Left lung (tissue), 10 donors: ENCODE data around the gene SERPINI1. TPM values are rescaled to one million over a fixed set of nuclear protein-coding genes. Genes with fewer than 3 reads are reported as not detected.

ENCODE experiments used
- ATAC-seq: fragments of 200-7000 bp; cut with Tn5 transposase; one replicate; pipeline ENCODE4 v1.9.1; 2020; ENCODE audit warnings: moderate library complexity
- DNase-seq, 4 donors: peaks; one replicate each; pipeline ENCODE4 v3.0.0-alpha.2; 2013 to 2020
- H3K27ac ChIP-seq, 2 donors: fragments of 200-600 bp; sonication (generic) in 1 of 2; one replicate each; pipeline versions ENCODE4 v1.5.0 to v1.8.0; 2020 to 2021
- H3K27me3 ChIP-seq, 2 donors: fragments of 200-600 bp; sonication (generic) in 1 of 2; one replicate each; pipeline versions ENCODE4 v1.5.0 to v1.8.0; 2020 to 2021
- H3K36me3 ChIP-seq, 2 donors: fragments of 200-600 bp; sonication (generic) in 1 of 2; one replicate each; pipeline versions ENCODE4 v1.5.0 to v1.8.0; 2020 to 2021
- H3K4me1 ChIP-seq, 2 donors: fragments of 200-600 bp; one replicate each; pipeline ENCODE4 v1.8.0; 2021
- H3K4me3 ChIP-seq, 2 donors: fragments of 200-600 bp; sonication (generic) in 1 of 2; one replicate each; pipeline versions ENCODE4 v1.5.0 to v1.8.0; 2020 to 2021; ENCODE audit warnings: mild to moderate bottlenecking in 1 of 2
- H3K9me3 ChIP-seq, 2 donors: fragments of 200-600 bp; sonication (generic) in 1 of 2; one replicate each; pipeline versions ENCODE4 v1.5.0 to v1.8.0; 2020 to 2021
- intact Hi-C, 2 donors: fragments of 100-400 bp; cut with DNase I; formaldehyde crosslinking; loops; one replicate each; pipeline versions ENCODE4 v1.11.2 to v1.14.2; 2022
- polyA plus RNA-seq, 6 donors: library from polyadenylated mRNA; unstranded; fragments of 120-200 nt; gene quantifications; one replicate each; pipeline ENCODE4 v1.2.1, GENCODE V29; 2013; ENCODE audit not compliant: insufficient read length in 6 of 6
- total RNA-seq, 2 donors: library from RNA; stranded (reverse); fragmentation: NEBNext Ultra II Directional; extraction: Animal tissue kit (Norgen Biotek cat#: 25700); gene quantifications; one replicate each; pipeline ENCODE4 v1.2.1, GENCODE V29; 2021
- TF ChIP-seq, protein P1 (sequence below), 2 donors: fragments of 200-600 bp; sonication (generic) in 1 of 2; IDR thresholded peaks; one replicate each; pipeline versions ENCODE4 v1.5.0 to v1.8.0; 2021; ENCODE audit warnings: antibody characterized with exemption in 2 of 2
- donor health status: DM: no; HTN: yes; CAD: no.
- donor health status: DM: no; HTN: no; CAD: no.

SERPINI1 gene
- total and polyA plus RNA-seq, 8 donors: 6.1 to 19.5 (median 11.2) TPM

DNA sequence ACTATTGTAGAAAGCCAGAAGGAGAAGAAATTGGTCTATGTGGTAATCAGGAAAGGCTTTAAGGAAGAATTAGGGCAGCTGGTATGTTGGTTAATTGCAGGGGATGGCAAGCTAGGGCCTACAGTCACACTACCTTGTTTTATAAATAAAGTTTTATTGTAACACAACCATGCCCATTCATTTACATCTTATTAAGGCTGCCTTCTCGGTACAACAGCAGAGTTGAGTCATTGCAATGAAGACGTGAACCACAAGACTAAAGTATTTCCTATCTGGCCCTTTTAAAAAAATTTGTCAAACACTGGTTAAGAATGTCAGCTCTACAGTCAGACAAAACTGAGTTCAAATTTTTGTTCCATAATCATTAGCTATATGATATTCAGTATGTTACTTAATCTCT is 8.3 kb downstream of the SERPINI1 start:
- ATAC-seq (no peak), DNase-seq (no peak)
- Histone ChIP-seq H3K27me3 (no peaks in the 10 kb centered on the region), H3K9me3 (no peaks in the 10 kb centered on the region), H3K4me1 (no peaks in the 10 kb centered on the region), H3K36me3 (no peaks in the 10 kb centered on the region), H3K4me3 (no peak overlapping the region), H3K27ac (no peak overlapping the region)
- TF ChIP-seq, protein P1, sequence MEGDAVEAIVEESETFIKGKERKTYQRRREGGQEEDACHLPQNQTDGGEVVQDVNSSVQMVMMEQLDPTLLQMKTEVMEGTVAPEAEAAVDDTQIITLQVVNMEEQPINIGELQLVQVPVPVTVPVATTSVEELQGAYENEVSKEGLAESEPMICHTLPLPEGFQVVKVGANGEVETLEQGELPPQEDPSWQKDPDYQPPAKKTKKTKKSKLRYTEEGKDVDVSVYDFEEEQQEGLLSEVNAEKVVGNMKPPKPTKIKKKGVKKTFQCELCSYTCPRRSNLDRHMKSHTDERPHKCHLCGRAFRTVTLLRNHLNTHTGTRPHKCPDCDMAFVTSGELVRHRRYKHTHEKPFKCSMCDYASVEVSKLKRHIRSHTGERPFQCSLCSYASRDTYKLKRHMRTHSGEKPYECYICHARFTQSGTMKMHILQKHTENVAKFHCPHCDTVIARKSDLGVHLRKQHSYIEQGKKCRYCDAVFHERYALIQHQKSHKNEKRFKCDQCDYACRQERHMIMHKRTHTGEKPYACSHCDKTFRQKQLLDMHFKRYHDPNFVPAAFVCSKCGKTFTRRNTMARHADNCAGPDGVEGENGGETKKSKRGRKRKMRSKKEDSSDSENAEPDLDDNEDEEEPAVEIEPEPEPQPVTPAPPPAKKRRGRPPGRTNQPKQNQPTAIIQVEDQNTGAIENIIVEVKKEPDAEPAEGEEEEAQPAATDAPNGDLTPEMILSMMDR (IDR thresholded peaks at IDR 0.05): no peak
- intact Hi-C loops: no loop called here

DNA sequence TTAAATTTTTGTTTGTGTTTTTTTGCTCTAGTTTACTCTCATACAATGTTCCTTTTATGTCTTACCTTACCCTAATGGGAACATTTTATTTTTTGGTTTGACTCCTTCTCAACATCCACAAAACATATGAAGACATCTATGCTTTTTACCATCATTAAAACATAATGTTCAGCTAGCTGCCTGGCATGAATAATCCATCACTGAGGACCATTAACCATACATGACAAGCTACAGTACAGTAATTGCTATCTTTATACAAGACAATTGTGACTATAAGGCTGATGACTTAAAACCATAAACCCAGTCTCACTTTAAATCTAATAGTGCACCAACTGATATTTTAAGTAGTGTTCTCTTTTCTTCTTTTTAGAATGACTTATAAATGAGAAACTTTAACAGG is 13.7 kb downstream of the SERPINI1 start:
- TF ChIP-seq, protein P1 (IDR thresholded peaks at IDR 0.05): no peak

DNA sequence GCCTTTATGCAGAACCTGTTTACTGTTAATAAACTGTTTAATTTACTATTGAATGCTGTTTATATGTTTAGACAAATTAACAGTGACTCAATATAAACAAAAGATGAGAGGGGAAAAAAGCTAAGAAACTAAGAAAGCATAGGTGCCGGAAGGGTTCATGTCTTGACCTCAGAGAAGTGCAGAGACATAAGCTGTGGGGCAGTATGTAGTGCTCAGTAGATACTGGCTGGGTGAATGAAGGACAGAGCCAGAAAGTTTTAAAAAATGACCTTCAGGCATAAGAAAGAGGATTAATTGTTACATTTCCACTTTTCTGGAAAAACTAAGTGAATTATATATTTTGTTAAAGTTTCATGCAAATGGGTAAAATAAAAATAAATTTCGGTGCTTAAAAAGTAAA is 14.2 kb downstream of the SERPINI1 start:
- ATAC-seq (no peak), DNase-seq (no peak)
- Histone ChIP-seq H3K9me3 (no peaks in the 10 kb centered on the region), H3K36me3 (no peaks in the 10 kb centered on the region), H3K4me3 (no peak overlapping the region), H3K27me3 (no peaks in the 10 kb centered on the region), H3K27ac (no peak overlapping the region), H3K4me1 (no peaks in the 10 kb centered on the region)
- TF ChIP-seq, protein P1 (IDR thresholded peaks at IDR 0.05): no peak
- intact Hi-C loops: no loop called here

More for the DNA sequence above, 13.7 kb downstream of the SERPINI1 start:
- DNase-seq: no peak
- Histone ChIP-seq H3K4me3 (no peak overlapping the region), H3K9me3 (no peaks in the 10 kb centered on the region), H3K36me3 (no peaks in the 10 kb centered on the region), H3K27ac (no peak overlapping the region), H3K27me3 (no peaks in the 10 kb centered on the region), H3K4me1 (no peaks in the 10 kb centered on the region)
- intact Hi-C loops: no loop called here
- ATAC-seq: no peak

DNA sequence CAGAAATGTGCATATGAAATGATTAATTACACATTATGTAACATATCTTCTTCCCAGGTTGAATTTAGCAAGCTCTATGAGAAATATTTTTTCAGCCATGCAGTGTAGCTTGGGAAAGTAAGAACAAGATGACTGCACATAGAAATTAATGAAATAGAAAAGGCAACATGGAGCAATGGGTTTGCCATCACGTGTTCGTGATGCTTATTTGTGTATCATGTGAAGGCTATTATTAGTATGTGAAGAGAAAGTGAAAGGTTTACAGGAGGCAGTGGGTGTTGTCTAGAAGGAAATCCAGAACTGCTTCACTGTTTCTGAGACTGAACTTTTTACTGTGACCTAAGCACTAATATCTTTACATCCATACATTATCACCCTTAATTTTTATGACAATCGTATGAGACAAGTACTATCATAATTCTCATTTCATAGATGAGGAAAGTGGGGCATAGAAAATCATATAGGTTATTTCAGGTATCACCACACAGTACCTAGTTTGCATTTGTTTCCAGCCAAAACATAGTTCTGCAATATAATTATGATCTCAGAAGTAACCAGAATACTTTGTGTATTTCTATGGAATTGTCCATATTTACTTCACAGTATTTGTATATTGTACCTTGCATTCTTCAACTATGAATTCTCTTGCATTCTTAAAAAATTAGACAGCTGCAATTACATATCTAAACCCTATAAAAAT is 14.9 kb downstream of the SERPINI1 start:
- Histone ChIP-seq H3K4me1 (no peaks in the 10 kb centered on the region), H3K9me3 (no peaks in the 10 kb centered on the region), H3K36me3 (no peaks in the 10 kb centered on the region), H3K27ac (no peak overlapping the region), H3K4me3 (no peak overlapping the region), H3K27me3 (no peaks in the 10 kb centered on the region)
- peak; percentile 40 for ATAC-seq
- no peak for DNase-seq
- TF ChIP-seq, protein P1 (IDR thresholded peaks at IDR 0.05): no peak
- intact Hi-C loops: no loop called here

DNA sequence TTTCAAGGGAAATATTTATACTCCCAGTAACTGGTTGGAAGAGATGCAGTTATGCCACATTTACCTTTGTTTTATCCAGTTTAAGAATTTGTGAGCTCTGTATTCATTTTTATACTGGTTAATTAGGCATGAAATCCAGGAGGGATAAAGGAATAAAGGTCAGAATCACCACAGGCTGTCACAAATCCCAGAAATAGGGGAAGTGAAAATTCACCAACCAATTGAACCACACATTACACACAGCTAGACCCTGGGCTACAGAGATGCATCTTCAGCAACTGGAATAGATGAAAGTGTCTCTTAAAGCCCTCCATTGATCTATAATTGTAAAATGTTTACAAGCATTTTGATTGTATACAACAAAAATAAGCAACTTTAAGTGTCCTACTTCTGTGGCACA is 18.5 kb downstream of the SERPINI1 start:
- DNase-seq (no peak), ATAC-seq (no peak)
- Histone ChIP-seq H3K4me1 (no peaks in the 10 kb centered on the region), H3K9me3 (no peaks in the 10 kb centered on the region), H3K27ac (no peak overlapping the region), H3K4me3 (no peak overlapping the region), H3K27me3 (no peaks in the 10 kb centered on the region), H3K36me3 (no peaks in the 10 kb centered on the region)
- intact Hi-C loops: no loop called here
- TF ChIP-seq, protein P1 (IDR thresholded peaks at IDR 0.05): no peak
